Fibroblast of lung (primary cell): Measurements from ENCODE around the gene AP4B1.
"Not testable (repeated sequence)": the region's sequence is repeated elsewhere in the genome, so short reads cannot be mapped to it uniquely, and the experiment has no call there.

Experiments used
- CTCF ChIP-seq, 2 donors: IDR thresholded peaks in 1 of 2; conservative IDR thresholded peaks in 1 of 2; 1 replicate in 1 of 2; 2 replicates in 1 of 2; pipeline ENCODE4 v1.5.1; 2011 to 2012; ENCODE audit warnings: low read length in 2 of 2, control low read depth in 1 of 2, inconsistent platforms in 1 of 2, low read depth in 1 of 2, mild to moderate bottlenecking in 1 of 2
- EZH2 ChIP-seq: IDR thresholded peaks from 2 replicates; pipeline ENCODE4 v1.5.1; 2012; ENCODE audit warnings: low read length, control low read depth, mild to moderate bottlenecking; ENCODE audit errors: missing control alignments

- TF ChIP-seq CTCF (conservative IDR thresholded peaks at IDR 0.05 in 1 of 2, IDR thresholded peaks at IDR 0.05 in 1 of 2; ENCODE audit: low read depth in 1 of 2, low read length in 2 of 2); EZH2: not testable (repeated sequence)
These were observed 51.9 kb downstream of the AP4B1 start for GRCh38 chr1:113852694-113853093.
